Vagina (tissue), 2 donors: ENCODE measurements around the gene ENTPD8. TPM values are rescaled to one million over a fixed set of nuclear protein-coding genes. Genes with fewer than 3 reads are reported as not detected.

Experiments
- DNase-seq, 2 donors: peaks; one replicate each; pipeline ENCODE4 v3.0.0-alpha.2; 2017; ENCODE audit errors: extremely low spot score in 2 of 2
- H3K27ac ChIP-seq: fragments of 200-600 bp; sonication (generic); one replicate; pipeline ENCODE4 v1.5.1; 2019
- H3K27me3 ChIP-seq: fragments of 200-600 bp; sonication (generic); one replicate; pipeline ENCODE4 v1.5.1; 2019
- H3K36me3 ChIP-seq, 2 donors: fragments of 200-600 bp; sonication (generic); one replicate each; pipeline ENCODE4 v1.5.1; 2017 to 2019
- H3K4me1 ChIP-seq: fragments of 200-600 bp; sonication (generic); one replicate; pipeline ENCODE4 v1.5.1; 2019
- H3K4me3 ChIP-seq, 2 donors: fragments of 200-600 bp; sonication (generic); 1 replicate in 1 of 2; 2 replicates in 1 of 2; pipeline ENCODE4 v1.5.1; 2016 to 2019
- H3K9me3 ChIP-seq: fragments of 200-600 bp; sonication (generic); one replicate; pipeline ENCODE4 v1.5.1; 2019
- POLR2A ChIP-seq, 2 donors: fragments of 450-650 bp; IDR thresholded peaks; one replicate each; pipeline ENCODE4 v1.6.1; 2017; ENCODE audit warnings: antibody characterized with exemption in 2 of 2, mild to moderate bottlenecking in 2 of 2, moderate library complexity in 2 of 2
- POLR2AphosphoS5 ChIP-seq, 2 donors: sonication (generic); formaldehyde crosslinking; IDR thresholded peaks; one replicate each; pipeline ENCODE4 v1.9.0; 2017; ENCODE audit warnings: antibody characterized with exemption in 2 of 2, mild to moderate bottlenecking in 2 of 2, low read depth in 1 of 2; ENCODE audit not compliant: insufficient read depth in 1 of 2
- intact Hi-C: fragments of 100-400 bp; cut with DNase I; formaldehyde crosslinking; loops from one replicate; pipeline ENCODE4 v1.15.1; 2023
- total RNA-seq: library from RNA; depleted of rRNA; stranded (reverse); fragments of >200 nt; gene quantifications from one replicate; pipeline ENCODE4 v1.2.3, GENCODE V29; 2016
- TF ChIP-seq, protein P1 (sequence below), 3 experiments: fragments of 450-650 bp in 2 of 3; fragments of 200-600 bp in 1 of 3; sonication (generic) in 1 of 3; IDR thresholded peaks; one replicate each; pipeline ENCODE4 v1.5.1; 2017 to 2019; ENCODE audit warnings: antibody characterized with exemption in 3 of 3, mild to moderate bottlenecking in 2 of 3, moderate library complexity in 2 of 3

The ENTPD8 gene
- total RNA-seq, 1 donor from 2014 or later = not detected

DNA sequence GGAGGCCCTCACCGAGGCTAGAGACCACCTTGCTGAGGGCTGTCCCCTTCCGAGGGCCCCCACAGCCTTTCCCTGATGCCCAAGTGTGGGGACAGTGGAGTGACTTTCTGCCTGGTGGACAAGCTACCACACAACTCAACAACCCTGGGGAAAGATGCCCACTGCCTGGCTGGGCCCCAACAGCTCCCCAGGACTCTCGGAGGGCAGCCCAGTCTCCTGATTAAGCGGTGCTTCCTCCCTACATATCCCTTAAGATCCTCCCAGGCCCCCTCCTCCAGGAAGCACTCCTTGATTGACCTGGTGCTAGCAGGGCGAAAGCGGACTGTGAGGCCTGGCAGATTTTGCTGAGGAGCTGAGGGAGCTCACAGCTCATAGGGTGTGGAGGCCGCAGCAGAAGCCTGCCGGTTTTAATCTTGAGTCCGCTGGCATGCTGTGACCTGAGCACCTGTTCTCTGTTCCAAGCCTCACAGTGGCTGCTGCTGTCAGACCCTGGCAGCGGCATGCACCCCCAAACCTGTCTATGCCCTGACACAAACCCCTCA lies 15.8 kb upstream of the ENTPD8 start:
- no peaks in the 10 kb centered on the region for H3K9me3 ChIP-seq
- no peaks in the 10 kb centered on the region for H3K27me3 ChIP-seq
- peaks cover 43% of the 10 kb centered on the region for H3K4me1 ChIP-seq
- DNase-seq = no peak
- H3K4me3 ChIP-seq = no peak overlapping the region
- no peaks in the 10 kb centered on the region for H3K36me3 ChIP-seq
- H3K27ac ChIP-seq = no peak overlapping the region
- TF ChIP-seq POLR2A (IDR thresholded peaks at IDR 0.05) (no peak), POLR2AphosphoS5 (IDR thresholded peaks at IDR 0.05; ENCODE audit: insufficient read depth in 1 of 2, low read depth in 1 of 2) (no peak)
- TF ChIP-seq, protein P1, sequence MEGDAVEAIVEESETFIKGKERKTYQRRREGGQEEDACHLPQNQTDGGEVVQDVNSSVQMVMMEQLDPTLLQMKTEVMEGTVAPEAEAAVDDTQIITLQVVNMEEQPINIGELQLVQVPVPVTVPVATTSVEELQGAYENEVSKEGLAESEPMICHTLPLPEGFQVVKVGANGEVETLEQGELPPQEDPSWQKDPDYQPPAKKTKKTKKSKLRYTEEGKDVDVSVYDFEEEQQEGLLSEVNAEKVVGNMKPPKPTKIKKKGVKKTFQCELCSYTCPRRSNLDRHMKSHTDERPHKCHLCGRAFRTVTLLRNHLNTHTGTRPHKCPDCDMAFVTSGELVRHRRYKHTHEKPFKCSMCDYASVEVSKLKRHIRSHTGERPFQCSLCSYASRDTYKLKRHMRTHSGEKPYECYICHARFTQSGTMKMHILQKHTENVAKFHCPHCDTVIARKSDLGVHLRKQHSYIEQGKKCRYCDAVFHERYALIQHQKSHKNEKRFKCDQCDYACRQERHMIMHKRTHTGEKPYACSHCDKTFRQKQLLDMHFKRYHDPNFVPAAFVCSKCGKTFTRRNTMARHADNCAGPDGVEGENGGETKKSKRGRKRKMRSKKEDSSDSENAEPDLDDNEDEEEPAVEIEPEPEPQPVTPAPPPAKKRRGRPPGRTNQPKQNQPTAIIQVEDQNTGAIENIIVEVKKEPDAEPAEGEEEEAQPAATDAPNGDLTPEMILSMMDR (IDR thresholded peaks at IDR 0.05) = no peak
- intact Hi-C loops = no loop called here

DNA sequence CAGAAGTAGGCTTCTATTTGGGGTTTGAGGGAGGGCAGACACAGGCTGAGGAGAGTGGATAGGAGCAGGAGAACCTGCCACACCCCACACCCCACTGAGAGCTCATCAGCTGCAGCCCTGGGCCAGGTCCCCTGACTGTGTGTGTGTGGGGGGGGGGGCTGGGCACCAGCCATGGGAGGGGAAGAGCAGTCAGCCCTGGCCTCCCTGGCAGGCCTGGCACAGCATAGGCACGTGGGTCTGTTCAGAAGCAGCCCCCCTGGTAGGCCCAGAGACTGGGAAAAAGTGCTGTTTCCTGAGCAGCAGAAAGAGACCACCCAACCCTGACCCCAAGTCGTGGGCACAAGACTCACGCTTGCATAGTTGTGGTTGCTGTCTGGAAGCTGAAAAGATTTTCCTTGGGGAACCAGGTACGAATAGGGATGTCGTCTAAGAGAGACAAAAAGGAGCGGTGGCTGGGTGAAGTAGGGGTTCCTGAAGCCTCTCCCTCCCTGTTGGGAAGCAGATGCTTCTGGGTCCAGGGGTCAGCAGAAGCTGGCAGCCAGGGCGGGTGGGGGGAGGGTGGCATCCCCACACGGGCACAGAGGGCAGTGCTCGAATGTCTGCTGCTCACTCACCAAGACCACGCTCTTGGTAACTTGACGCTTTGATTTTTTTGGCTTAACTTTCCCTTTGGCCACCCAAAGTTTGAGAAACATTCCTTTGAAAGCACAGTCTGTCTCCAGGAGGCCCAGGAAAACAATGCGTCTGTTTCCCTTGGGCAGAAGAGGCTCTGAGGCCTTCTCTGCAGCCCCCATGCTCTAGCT lies 15.1 kb upstream of the ENTPD8 start:
- Histone ChIP-seq H3K27me3 (no peaks in the 10 kb centered on the region), H3K27ac (no peak overlapping the region), H3K4me1 (peaks cover 43% of the 10 kb centered on the region)

DNA sequence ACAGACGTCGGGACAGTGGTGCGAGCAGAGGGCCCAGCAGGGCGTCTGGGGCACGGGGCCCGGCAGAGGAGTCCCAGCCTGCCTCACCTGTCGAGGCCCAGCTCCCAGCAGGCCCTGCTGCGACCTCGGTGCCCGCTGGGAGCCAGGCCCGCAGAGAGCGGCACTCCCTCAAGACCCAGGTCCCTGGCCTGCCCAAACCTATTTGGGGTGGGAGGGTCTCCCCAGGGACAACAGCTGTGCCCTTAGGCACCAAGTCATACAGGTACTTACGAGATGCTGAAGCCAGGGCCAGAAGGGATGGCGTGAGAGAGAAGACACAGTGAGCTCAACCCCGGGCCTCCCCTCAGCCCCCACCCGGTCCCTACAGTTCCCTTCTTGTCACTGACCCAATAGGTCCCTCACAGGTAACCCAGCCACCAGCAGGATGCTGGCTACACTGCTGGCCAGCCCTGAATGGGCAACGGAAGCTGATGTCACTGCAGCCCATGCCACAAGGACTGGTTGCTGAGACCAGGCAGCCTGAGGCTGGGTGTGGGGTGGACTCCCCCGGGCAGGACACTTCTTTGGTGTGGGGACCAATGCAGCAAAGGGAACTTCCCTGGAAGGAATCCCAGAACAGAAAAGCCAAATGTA lies 14.3 kb upstream of the ENTPD8 start:
- no peaks in the 10 kb centered on the region for H3K36me3 ChIP-seq
- intact Hi-C loops = no loop called here
- no peak overlapping the region for H3K4me3 ChIP-seq
- no peaks in the 10 kb centered on the region for H3K27me3 ChIP-seq
- TF ChIP-seq POLR2A (IDR thresholded peaks at IDR 0.05) = no peak
- TF ChIP-seq, protein P1 (IDR thresholded peaks at IDR 0.05) = no peak
- TF ChIP-seq POLR2AphosphoS5 (IDR thresholded peaks at IDR 0.05; ENCODE audit: insufficient read depth in 1 of 2, low read depth in 1 of 2) = no peak
- no peak overlapping the region for H3K27ac ChIP-seq
- DNase-seq = no peak
- no peaks in the 10 kb centered on the region for H3K9me3 ChIP-seq
- H3K4me1 ChIP-seq = peaks cover 43% of the 10 kb centered on the region

More for the DNA sequence above, 15.1 kb upstream of the ENTPD8 start:
- Histone ChIP-seq H3K9me3 (no peaks in the 10 kb centered on the region), H3K36me3 (no peaks in the 10 kb centered on the region), H3K4me3 (no peak overlapping the region)
- intact Hi-C loops = no loop called here
- DNase-seq = no peak
- TF ChIP-seq POLR2A (IDR thresholded peaks at IDR 0.05) = no peak
- TF ChIP-seq, protein P1 (IDR thresholded peaks at IDR 0.05) = no peak

DNA sequence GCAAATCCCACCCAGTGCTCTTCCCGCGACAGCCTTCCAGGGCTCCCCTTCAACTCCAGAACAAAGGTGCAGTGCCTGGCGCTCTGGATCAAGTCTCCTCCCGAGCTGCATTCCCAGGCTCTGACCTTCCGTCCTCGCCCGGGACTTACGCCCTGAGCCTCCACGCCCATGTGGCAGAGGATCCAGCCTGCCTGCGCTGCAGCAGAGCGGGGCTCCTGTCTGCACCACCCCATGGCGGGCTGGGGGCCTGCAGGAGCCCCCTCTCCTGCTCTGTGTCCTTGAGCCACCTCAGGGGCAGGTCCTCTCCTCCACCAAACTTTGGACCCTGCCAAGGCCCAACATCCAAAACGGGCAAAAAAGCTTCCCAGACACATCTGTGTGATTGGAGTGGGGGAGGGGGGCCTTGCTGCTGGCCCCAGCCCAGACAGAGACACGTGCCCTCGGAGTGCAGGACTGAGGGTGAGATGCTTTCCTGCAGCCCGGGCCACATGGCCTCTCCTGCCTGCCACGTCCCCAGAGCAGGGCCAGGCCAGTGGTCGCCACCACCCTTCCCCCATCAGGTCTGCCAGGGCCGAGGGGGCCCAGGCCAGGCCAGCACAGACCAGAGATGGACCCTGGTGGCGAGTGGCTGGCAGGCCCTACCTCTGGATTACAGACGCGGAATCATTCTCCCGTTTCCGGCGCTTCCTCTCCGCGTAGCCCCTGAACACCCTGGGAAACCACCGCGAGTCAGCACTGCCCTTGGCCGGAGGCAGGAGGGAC lies 13.6 kb upstream of the ENTPD8 start:
- Histone ChIP-seq H3K36me3 (peaks cover 0 to 3% of the 10 kb centered on the region in 2 donors), H3K4me3 (peak overlapping the region; percentile 37 to 47), H3K4me1 (peaks cover 37% of the 10 kb centered on the region), H3K9me3 (no peaks in the 10 kb centered on the region), H3K27me3 (no peaks in the 10 kb centered on the region), H3K27ac (peak overlapping the region; percentile 62)
- intact Hi-C loops = no loop called here
- TF ChIP-seq, protein P1 (IDR thresholded peaks at IDR 0.05) = no peak
- TF ChIP-seq POLR2A (IDR thresholded peaks at IDR 0.05) = no peak
- no peak for TF ChIP-seq POLR2AphosphoS5 (IDR thresholded peaks at IDR 0.05; ENCODE audit: insufficient read depth in 1 of 2, low read depth in 1 of 2)
- DNase-seq = no peak
